Neuronal stem cell (in vitro differentiated cells): ENCODE measurements around the gene HRH1.

ENCODE experiments used
- DNase-seq: peaks from one replicate; pipeline ENCODE4 v3.0.0-alpha.2; 2013; ENCODE audit warnings: low spot score
- H2AFZ ChIP-seq: one replicate; pipeline ENCODE4 v1.6.1; 2013; ENCODE audit warnings: mild to moderate bottlenecking, low read length, inconsistent platforms
- H2AK5ac ChIP-seq: 2 replicates; pipeline ENCODE4 v1.6.1; 2013; ENCODE audit warnings: low read depth, mild to moderate bottlenecking, inconsistent platforms, low read length, moderate library complexity, mixed read lengths
- H2BK120ac ChIP-seq: 2 replicates; pipeline ENCODE4 v1.6.1; 2013; ENCODE audit warnings: low read depth, mild to moderate bottlenecking, inconsistent platforms, low read length, moderate library complexity, mixed read lengths
- H2BK12ac ChIP-seq: one replicate; pipeline ENCODE4 v1.6.1; 2013; ENCODE audit warnings: low read length, inconsistent platforms
- H2BK15ac ChIP-seq: 2 replicates; pipeline ENCODE4 v1.6.1; 2013; ENCODE audit warnings: mild to moderate bottlenecking, low read length, inconsistent platforms, mixed read lengths
- H2BK5ac ChIP-seq: one replicate; pipeline ENCODE4 v1.6.1; 2013; ENCODE audit warnings: inconsistent platforms, mild to moderate bottlenecking, low read length, moderate library complexity
- H3K14ac ChIP-seq: one replicate; pipeline ENCODE4 v1.6.1; 2013; ENCODE audit warnings: low read length, inconsistent platforms
- H3K18ac ChIP-seq: 2 replicates; pipeline ENCODE4 v1.6.1; 2013; ENCODE audit warnings: low read length, inconsistent platforms
- H3K23ac ChIP-seq: 2 replicates; pipeline ENCODE4 v1.6.1; 2013; ENCODE audit warnings: low read depth, mild to moderate bottlenecking, mixed read lengths, low read length, inconsistent platforms; ENCODE audit not compliant: poor library complexity
- H3K27ac ChIP-seq: replicated peaks from 3 replicates; pipeline ENCODE4 v1.5.1; 2013; ENCODE audit warnings: low read length, inconsistent platforms
- H3K27me3 ChIP-seq, 3 experiments: 2 replicates each; pipeline ENCODE4 v1.6.1; 2013; ENCODE audit warnings: low read length in 3 of 3, mild to moderate bottlenecking in 2 of 3, inconsistent platforms in 1 of 3, low read depth in 1 of 3, mixed read lengths in 1 of 3, moderate library complexity in 1 of 3; ENCODE audit not compliant: control insufficient read depth in 3 of 3, insufficient read depth in 3 of 3
- H3K36me3 ChIP-seq, 2 donors: replicated peaks in 1 of 2; 2 replicates each; pipeline ENCODE4 v1.6.1; 2013; ENCODE audit warnings: low read length in 2 of 2; ENCODE audit not compliant: control insufficient read depth in 2 of 2, insufficient read depth in 2 of 2
- H3K4ac ChIP-seq: 2 replicates; pipeline ENCODE4 v1.6.1; 2013; ENCODE audit warnings: inconsistent platforms, mild to moderate bottlenecking, low read length, moderate library complexity
- H3K4me1 ChIP-seq, 2 donors: 1 replicate in 1 of 2; 2 replicates in 1 of 2; pipeline ENCODE4 v1.6.1; 2013; ENCODE audit warnings: low read length in 2 of 2, low read depth in 1 of 2; ENCODE audit not compliant: control insufficient read depth in 2 of 2, insufficient read depth in 1 of 2
- H3K4me2 ChIP-seq: one replicate; pipeline ENCODE4 v1.6.1; 2013; ENCODE audit warnings: mild to moderate bottlenecking, low read length, inconsistent platforms; ENCODE audit not compliant: insufficient read depth, poor library complexity, severe bottlenecking
- H3K4me3 ChIP-seq, 2 donors: 2 replicates each; pipeline ENCODE4 v1.5.1; 2013; ENCODE audit warnings: low read length in 2 of 2, mild to moderate bottlenecking in 2 of 2, inconsistent platforms in 1 of 2, moderate library complexity in 1 of 2
- H3K79me1 ChIP-seq: one replicate; pipeline ENCODE4 v1.6.1; 2013; ENCODE audit warnings: low read depth, mild to moderate bottlenecking, inconsistent platforms, low read length, moderate library complexity
- H3K9ac ChIP-seq: one replicate; pipeline ENCODE4 v1.6.1; 2013; ENCODE audit warnings: mild to moderate bottlenecking, low read depth, low read length, inconsistent platforms; ENCODE audit not compliant: poor library complexity
- H3K9me3 ChIP-seq, 2 donors: replicated peaks in 1 of 2; 2 replicates each; pipeline versions ENCODE3 to v1.6.1; 2013; ENCODE audit warnings: low read length in 2 of 2, mild to moderate bottlenecking in 2 of 2, inconsistent platforms in 1 of 2, low read depth in 1 of 2, mixed read lengths in 1 of 2, moderate library complexity in 1 of 2; ENCODE audit not compliant: control insufficient read depth in 2 of 2, insufficient read depth in 1 of 2
- H4K8ac ChIP-seq: one replicate; pipeline ENCODE4 v1.6.1; 2013; ENCODE audit warnings: low read depth, mild to moderate bottlenecking, inconsistent platforms, low read length, moderate library complexity
- H4K91ac ChIP-seq: one replicate; pipeline ENCODE4 v1.6.1; 2013; ENCODE audit warnings: low read length, low read depth, mild to moderate bottlenecking, inconsistent platforms; ENCODE audit not compliant: poor library complexity
- WGBS, 2 donors: extraction: QIAGEN DNeasy Blood & Tissue Kit; methylation state at CpG; one replicate each; pipeline ENCODE4 v1.1.7; 2013; ENCODE audit warnings: missing lambda C conversion rate in 2 of 2, mixed read lengths in 1 of 2; ENCODE audit not compliant: insufficient read length in 2 of 2, insufficient replicate concordance in 1 of 2; ENCODE audit errors: extremely low coverage in 2 of 2; 5-methylcytosine and 5-hydroxymethylcytosine counted together

HRH1 gene

DNA sequence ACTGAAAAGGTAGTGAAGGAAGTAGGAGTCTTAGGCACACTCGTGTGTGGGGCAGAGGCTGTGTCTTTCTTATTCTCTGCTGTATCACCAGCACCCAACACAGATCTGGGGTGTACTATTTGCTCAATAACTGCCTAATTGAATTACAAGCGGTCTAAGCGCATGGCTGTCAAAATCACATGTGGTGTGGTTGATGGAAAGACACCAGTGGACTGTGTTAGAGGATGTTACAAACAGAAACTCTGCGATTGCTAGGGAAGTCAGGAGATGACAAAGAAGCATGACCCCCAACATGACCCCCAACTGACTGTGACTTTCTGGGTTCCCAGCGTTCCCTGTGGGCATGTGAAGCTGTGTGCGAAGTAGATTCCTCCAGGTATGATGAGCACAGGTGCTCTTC is 149.9 kb downstream of the HRH1 start:
- H3K27ac ChIP-seq = no peak overlapping the region
- H2AK5ac ChIP-seq = no peak overlapping the region
- no peak overlapping the region for H2BK5ac ChIP-seq
- no peaks in the 10 kb centered on the region for H3K4me1 ChIP-seq
- no peak overlapping the region for H3K9ac ChIP-seq
- no peaks in the 10 kb centered on the region for H3K27me3 ChIP-seq
- H2AFZ ChIP-seq = no peak overlapping the region
- H3K4ac ChIP-seq = no peak overlapping the region
- H4K91ac ChIP-seq = no peak overlapping the region
- no peak overlapping the region for H3K4me3 ChIP-seq
- no peak overlapping the region for H2BK15ac ChIP-seq
- no peak overlapping the region for H4K8ac ChIP-seq
- H3K14ac ChIP-seq = no peak overlapping the region
- no peak overlapping the region for H2BK120ac ChIP-seq
- H3K23ac ChIP-seq = no peak overlapping the region
- peaks cover 0 to 4% of the 10 kb centered on the region in 2 donors for H3K9me3 ChIP-seq
- H2BK12ac ChIP-seq = no peak overlapping the region
- H3K18ac ChIP-seq = no peak overlapping the region
- peaks cover 17 to 77% of the 10 kb centered on the region in 2 donors for H3K36me3 ChIP-seq
- H3K4me2 ChIP-seq = no peak overlapping the region
- no CpG with 5 or more reads among the region's 6 CpGs for WGBS, 2 donors
- DNase-seq = no peak
- H3K79me1 ChIP-seq = no peaks in the 10 kb centered on the region

- Histone ChIP-seq H2BK5ac (no peak overlapping the region), H2AK5ac (no peak overlapping the region), H3K4ac (no peak overlapping the region), H3K18ac (no peak overlapping the region), H3K4me1 (no peaks in the 10 kb centered on the region), H3K79me1 (no peaks in the 10 kb centered on the region), H4K8ac (no peak overlapping the region), H4K91ac (no peak overlapping the region), H3K9ac (no peak overlapping the region), H2BK120ac (no peak overlapping the region), H2AFZ (no peak overlapping the region), H3K27me3 (no peaks in the 10 kb centered on the region), H3K4me2 (no peak overlapping the region), H3K9me3 (peaks cover 0 to 4% of the 10 kb centered on the region in 2 donors), H2BK12ac (no peak overlapping the region), H3K27ac (no peak overlapping the region), H3K14ac (no peak overlapping the region), H3K23ac (no peak overlapping the region), H3K36me3 (peaks cover 17 to 76% of the 10 kb centered on the region in 2 donors), H2BK15ac (no peak overlapping the region), H3K4me3 (no peak overlapping the region)
- WGBS, 2 donors = no CpG with 5 or more reads among the region's 1 CpG
- DNase-seq = no peak
Measured at GRCh38 chr3:11305509-11305908, 151.2 kb downstream of the HRH1 start.

DNA sequence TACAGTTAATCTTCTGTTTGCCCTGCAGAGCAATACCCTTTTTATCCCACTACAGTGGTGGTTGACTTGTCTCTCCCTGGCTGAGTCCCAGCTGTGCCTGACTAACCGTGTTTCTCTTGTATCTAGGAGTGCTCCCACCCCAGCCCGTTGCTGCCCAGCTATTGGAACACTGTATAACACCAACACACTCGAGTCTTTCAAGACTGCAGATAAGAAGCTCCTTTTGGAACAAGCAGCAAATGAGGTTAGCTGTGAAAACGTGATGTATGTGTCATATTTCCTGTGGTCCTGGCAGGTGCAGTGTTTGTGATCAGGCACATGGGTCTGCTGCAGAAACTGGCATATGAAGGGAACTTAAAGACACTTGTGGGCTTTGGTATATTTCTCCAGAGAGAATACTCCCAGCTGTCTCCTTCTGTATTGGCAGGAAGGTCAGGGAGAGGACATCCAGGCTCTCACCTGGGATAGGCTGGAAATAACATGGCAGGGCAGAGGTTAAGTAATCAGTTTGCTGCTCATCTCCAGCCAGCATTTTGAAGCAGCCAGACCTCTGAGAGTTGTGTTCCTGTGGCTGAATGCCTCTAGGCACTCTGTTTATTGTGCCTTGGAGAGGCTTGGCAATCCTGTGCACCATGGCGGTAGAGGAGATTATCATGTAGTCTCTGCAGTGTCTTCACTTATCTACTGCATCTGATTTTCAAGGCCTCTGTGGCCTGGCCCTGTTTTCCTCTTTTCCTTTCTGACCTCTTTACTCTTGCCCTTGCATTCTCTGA is 152.7 kb downstream of the HRH1 start:
- Histone ChIP-seq H3K4me1 (no peaks in the 10 kb centered on the region), H3K36me3 (peaks cover 15 to 74% of the 10 kb centered on the region in 2 donors), H3K23ac (no peak overlapping the region), H4K91ac (no peak overlapping the region), H3K4me2 (no peak overlapping the region), H2BK120ac (no peak overlapping the region), H2BK15ac (no peak overlapping the region), H2AK5ac (no peak overlapping the region), H3K4ac (no peak overlapping the region), H2AFZ (no peak overlapping the region), H3K9me3 (peaks cover 0 to 4% of the 10 kb centered on the region in 2 donors), H3K27me3 (no peaks in the 10 kb centered on the region), H3K18ac (no peak overlapping the region), H4K8ac (no peak overlapping the region), H3K79me1 (no peaks in the 10 kb centered on the region), H3K27ac (no peak overlapping the region), H3K4me3 (no peak overlapping the region), H3K14ac (no peak overlapping the region), H2BK5ac (no peak overlapping the region), H2BK12ac (no peak overlapping the region), H3K9ac (no peak overlapping the region)
- WGBS, 2 donors = no CpG with 5 or more reads among the region's 5 CpGs
- no peak for DNase-seq

DNA sequence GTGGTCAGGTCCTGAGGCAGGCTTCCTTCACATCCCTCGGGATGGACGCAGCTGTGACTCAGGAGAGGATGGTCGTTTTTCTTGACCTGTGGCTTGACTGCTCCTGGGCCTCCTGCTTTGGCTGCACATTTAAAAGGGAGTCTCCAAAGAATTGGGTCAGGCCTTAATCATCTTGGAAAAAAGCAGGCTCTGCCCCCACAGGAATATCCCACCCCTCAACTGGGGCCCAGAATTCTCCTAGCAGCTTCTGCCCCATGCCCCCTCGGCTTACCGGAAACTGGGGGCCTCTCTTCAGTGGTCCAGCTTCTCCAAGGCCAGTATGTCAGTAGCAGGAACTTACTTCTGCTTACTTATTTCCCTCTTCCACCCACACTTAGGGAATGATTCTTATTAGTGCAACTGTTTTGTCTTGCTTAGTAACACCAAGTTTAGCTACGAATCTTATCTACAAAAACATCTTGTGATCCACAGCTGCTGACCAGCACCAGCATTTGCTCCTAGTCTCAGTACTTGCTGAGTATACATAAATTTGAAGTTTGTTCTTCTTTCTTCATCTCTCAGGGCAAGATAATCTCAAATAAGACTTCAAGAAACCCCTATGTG is 153.6 kb downstream of the HRH1 start:
- H3K4me2 ChIP-seq = no peak overlapping the region
- H3K23ac ChIP-seq = no peak overlapping the region

More for the DNA sequence above, 153.6 kb downstream of the HRH1 start:
- H3K36me3 ChIP-seq = peaks cover 14 to 74% of the 10 kb centered on the region in 2 donors
- H2BK5ac ChIP-seq = no peak overlapping the region
- H2AK5ac ChIP-seq = no peak overlapping the region
- H3K9ac ChIP-seq = no peak overlapping the region
- no peaks in the 10 kb centered on the region for H3K27me3 ChIP-seq
- no peak overlapping the region for H3K27ac ChIP-seq
- H4K8ac ChIP-seq = no peak overlapping the region
- no peak overlapping the region for H3K14ac ChIP-seq
- H2BK15ac ChIP-seq = no peak overlapping the region
- H2BK12ac ChIP-seq = no peak overlapping the region
- H3K4me1 ChIP-seq = no peaks in the 10 kb centered on the region
- H3K4me3 ChIP-seq = no peak overlapping the region
- peaks cover 0 to 3% of the 10 kb centered on the region in 2 donors for H3K9me3 ChIP-seq
- H2AFZ ChIP-seq = no peak overlapping the region
- DNase-seq = no peak
- H2BK120ac ChIP-seq = no peak overlapping the region
- no peaks in the 10 kb centered on the region for H3K79me1 ChIP-seq
- H4K91ac ChIP-seq = no peak overlapping the region
- H3K4ac ChIP-seq = no peak overlapping the region
- no peak overlapping the region for H3K18ac ChIP-seq
- no CpG with 5 or more reads among the region's 6 CpGs for WGBS, 2 donors
